ENCODE measurements around the gene ANKRD17.

DNA sequence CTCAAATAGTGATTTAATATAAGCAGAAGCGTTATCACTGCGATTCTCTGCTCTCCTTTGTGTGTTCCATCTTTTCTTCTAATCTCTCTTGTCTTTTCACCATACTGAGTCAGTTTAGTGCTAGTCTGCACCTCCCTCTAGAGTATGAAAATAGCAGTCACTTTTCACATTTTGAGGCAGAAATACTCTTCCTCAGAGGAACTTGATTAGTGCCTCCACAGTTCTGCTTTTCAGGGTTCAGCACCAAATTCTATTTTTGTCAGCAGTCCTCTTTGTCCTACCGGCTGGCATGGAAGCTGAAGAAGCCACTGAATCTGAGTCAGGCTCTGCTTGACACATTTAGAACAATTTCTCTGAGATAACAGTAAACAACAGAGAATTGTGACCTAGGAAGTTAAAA lies 49.7 kb upstream of the ANKRD17 start:
- TF ChIP-seq, protein P1, sequence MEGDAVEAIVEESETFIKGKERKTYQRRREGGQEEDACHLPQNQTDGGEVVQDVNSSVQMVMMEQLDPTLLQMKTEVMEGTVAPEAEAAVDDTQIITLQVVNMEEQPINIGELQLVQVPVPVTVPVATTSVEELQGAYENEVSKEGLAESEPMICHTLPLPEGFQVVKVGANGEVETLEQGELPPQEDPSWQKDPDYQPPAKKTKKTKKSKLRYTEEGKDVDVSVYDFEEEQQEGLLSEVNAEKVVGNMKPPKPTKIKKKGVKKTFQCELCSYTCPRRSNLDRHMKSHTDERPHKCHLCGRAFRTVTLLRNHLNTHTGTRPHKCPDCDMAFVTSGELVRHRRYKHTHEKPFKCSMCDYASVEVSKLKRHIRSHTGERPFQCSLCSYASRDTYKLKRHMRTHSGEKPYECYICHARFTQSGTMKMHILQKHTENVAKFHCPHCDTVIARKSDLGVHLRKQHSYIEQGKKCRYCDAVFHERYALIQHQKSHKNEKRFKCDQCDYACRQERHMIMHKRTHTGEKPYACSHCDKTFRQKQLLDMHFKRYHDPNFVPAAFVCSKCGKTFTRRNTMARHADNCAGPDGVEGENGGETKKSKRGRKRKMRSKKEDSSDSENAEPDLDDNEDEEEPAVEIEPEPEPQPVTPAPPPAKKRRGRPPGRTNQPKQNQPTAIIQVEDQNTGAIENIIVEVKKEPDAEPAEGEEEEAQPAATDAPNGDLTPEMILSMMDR (IDR thresholded peaks at IDR 0.05), result peak; percentile 58
- TF ChIP-seq GABPA (IDR thresholded peaks at IDR 0.05; ENCODE audit: low read depth) (no peak), EZH2phosphoT487 (IDR thresholded peaks at IDR 0.05; ENCODE audit: borderline replicate concordance, low read depth) (no peak), SMC3 (IDR thresholded peaks at IDR 0.05; ENCODE audit: low read depth, low read length) (0 out of 2 replicates have a peak, but pooled peaks have one; percentile 22), NRF1 (IDR thresholded peaks at IDR 0.05; ENCODE audit: low read depth, low read length) (no peak), FOXJ3 (CRISPR knock-in tag; IDR thresholded peaks at IDR 0.05) (no peak)

All from SK-N-SH (cell line).